ENCODE results near the gene KIAA1328. TPM values are rescaled to one million over a fixed set of nuclear protein-coding genes. Genes with fewer than 3 reads are reported as not detected.

KIAA1328 gene
- total and polyA plus RNA-seq, 8 donors = 2.1 to 5.2 (median 3.6) TPM

GRCh38 chr18:36993068-36993467, 164.1 kb downstream of the KIAA1328 start:
- DNase-seq (no peak), ATAC-seq (no peak), FAIRE-seq (no peak)
- no peaks in the 10 kb centered on the region for H3K27me3 ChIP-seq
- H3K9me3 ChIP-seq = no peaks in the 10 kb centered on the region
- no peak for TF ChIP-seq CTCF (IDR thresholded peaks at IDR 0.05)
- H3K27ac ChIP-seq = no peak overlapping the region
- H3K4me3 ChIP-seq = no peak overlapping the region
- no peaks in the 10 kb centered on the region for H3K4me1 ChIP-seq
- intact Hi-C loops (cut with DNase I) = no loop called here
- H3K36me3 ChIP-seq = no peaks in the 10 kb centered on the region

GRCh38 chr18:37006742-37007141, 177.8 kb downstream of the KIAA1328 start:
- no peaks in the 10 kb centered on the region for H3K4me1 ChIP-seq
- TF ChIP-seq CTCF (IDR thresholded peaks at IDR 0.05) = no peak
- intact Hi-C loops (cut with DNase I) = no loop called here
- DNase-seq (no peak), ATAC-seq (no peak), FAIRE-seq (no peak)
- no peaks in the 10 kb centered on the region for H3K9me3 ChIP-seq
- H3K4me3 ChIP-seq = no peak overlapping the region
- H3K27me3 ChIP-seq = no peaks in the 10 kb centered on the region
- no peak overlapping the region for H3K27ac ChIP-seq
- H3K36me3 ChIP-seq = no peaks in the 10 kb centered on the region

- no peak for DNase-seq
- intact Hi-C loops (cut with DNase I) = no loop called here
- no peak for ATAC-seq
- Histone ChIP-seq H3K4me3 (no peak overlapping the region), H3K27me3 (no peaks in the 10 kb centered on the region), H3K27ac (no peak overlapping the region), H3K9me3 (no peaks in the 10 kb centered on the region), H3K36me3 (no peaks in the 10 kb centered on the region), H3K4me1 (no peaks in the 10 kb centered on the region)
- TF ChIP-seq CTCF (IDR thresholded peaks at IDR 0.05) = no peak
- FAIRE-seq = no peak
Measured at GRCh38 chr18:37012452-37012851, 183.5 kb downstream of the KIAA1328 start.

GRCh38 chr18:37019157-37019827, 190.4 kb downstream of the KIAA1328 start:
- DNase-seq (peak in 1 of 6 donors; percentile 12), ATAC-seq (peak; percentile 54 to 88 (median 84)), FAIRE-seq (no peak)
- TF ChIP-seq CTCF (IDR thresholded peaks at IDR 0.05) = peak in 1 of 4 donors; percentile 15
- 61 to 66% methylated on average over 7 of the region's 7 CpGs for WGBS, 2 donors
- Histone ChIP-seq H3K4me3 (no peak overlapping the region), H3K9me3 (no peaks in the 10 kb centered on the region), H3K36me3 (no peaks in the 10 kb centered on the region), H3K27me3 (no peaks in the 10 kb centered on the region), H3K4me1 (no peaks in the 10 kb centered on the region), H3K27ac (no peak overlapping the region)
- intact Hi-C loops (cut with DNase I) = no loop called here

- ATAC-seq = no peak
- 88 to 91% methylated on average over 2 of the region's 2 CpGs for WGBS, 2 donors
- no peaks in the 10 kb centered on the region for H3K36me3 ChIP-seq
- intact Hi-C loops (cut with DNase I) = no loop called here
- no peaks in the 10 kb centered on the region for H3K4me1 ChIP-seq
- H3K27me3 ChIP-seq = no peaks in the 10 kb centered on the region
- H3K4me3 ChIP-seq = no peak overlapping the region
- no peak for FAIRE-seq
- H3K27ac ChIP-seq = no peak overlapping the region
- H3K9me3 ChIP-seq = no peaks in the 10 kb centered on the region
- no peak for TF ChIP-seq CTCF (IDR thresholded peaks at IDR 0.05)
- DNase-seq = no peak
Measured at GRCh38 chr18:37033419-37033818, 204.5 kb downstream of the KIAA1328 start.
